ENCODE measurements around the gene SORCS2.

The SORCS2 gene

GRCh38 chr4:7742807-7743280, 550.5 kb downstream of the SORCS2 start:
- no peak for ATAC-seq

- ATAC-seq, result no peak
These were observed 551.9 kb downstream of the SORCS2 start for GRCh38 chr4:7744142-7744804.

GRCh38 chr4:7745301-7745885, 553.1 kb downstream of the SORCS2 start:
- no peak for ATAC-seq

- no peak for ATAC-seq
These were observed 554.2 kb downstream of the SORCS2 start for GRCh38 chr4:7746351-7747061.

- ATAC-seq, result no peak
These were observed 554.7 kb downstream of the SORCS2 start for GRCh38 chr4:7747062-7747385.

- ATAC-seq, result no peak
These were observed 555.2 kb downstream of the SORCS2 start for GRCh38 chr4:7747566-7747965.

GRCh38 chr4:7750523-7750922, 558.2 kb downstream of the SORCS2 start:
- ATAC-seq, result no peak

- ATAC-seq, result no peak
These were observed 558.6 kb downstream of the SORCS2 start for GRCh38 chr4:7750972-7751371.

- no peak for ATAC-seq
These were observed 560.3 kb downstream of the SORCS2 start for GRCh38 chr4:7752649-7753048.

GRCh38 chr4:7753271-7753670, 560.9 kb downstream of the SORCS2 start:
- no peak for ATAC-seq

- ATAC-seq, result no peak
These were observed 561.7 kb downstream of the SORCS2 start for GRCh38 chr4:7753931-7754465.

GRCh38 chr4:7754565-7755262, 562.4 kb downstream of the SORCS2 start:
- ATAC-seq, result no peak

- ATAC-seq, result no peak
These were observed 563.2 kb downstream of the SORCS2 start for GRCh38 chr4:7755561-7755960.

GRCh38 chr4:7756071-7756470, 563.7 kb downstream of the SORCS2 start:
- no peak for ATAC-seq

GRCh38 chr4:7756561-7757355, 564.4 kb downstream of the SORCS2 start:
- no peak for ATAC-seq

GRCh38 chr4:7757501-7758471, 565.4 kb downstream of the SORCS2 start:
- ATAC-seq, result no peak

- ATAC-seq, result no peak
These were observed 566.1 kb downstream of the SORCS2 start for GRCh38 chr4:7758476-7758875.

GRCh38 chr4:7759216-7759615, 566.9 kb downstream of the SORCS2 start:
- ATAC-seq, result peak; percentile 89 to 90

- peak in 1 of 2 donors; percentile 15 for ATAC-seq
These were observed 567.3 kb downstream of the SORCS2 start for GRCh38 chr4:7759635-7760034.

- ATAC-seq, result no peak
These were observed 567.9 kb downstream of the SORCS2 start for GRCh38 chr4:7760228-7760627.

GRCh38 chr4:7760706-7761105, 568.4 kb downstream of the SORCS2 start:
- no peak for ATAC-seq
